Activated CD4-positive, CD25-positive, alpha-beta regulatory T cell treated with anti-CD3 and anti-CD28 coated beads, Interleukin-2, amount 50 U/mL, for 24 hours (primary cell): ENCODE data around the gene UGT1A6.
A peak's percentile ranks its signal among the peaks of the same experiment; 100 is the strongest.
"Not testable (repeated sequence)": the region's sequence is repeated elsewhere in the genome, so short reads cannot be mapped to it uniquely, and the experiment has no call there.

ENCODE experiments used
- ATAC-seq, 2 donors: fragments of 150-1000 bp; cut with Tn5 transposase; one replicate each; pipeline ENCODE4 v1.10.0; 2021; ENCODE audit warnings: mild to moderate bottlenecking in 1 of 2, moderate library complexity in 1 of 2

Gene UGT1A6

DNA sequence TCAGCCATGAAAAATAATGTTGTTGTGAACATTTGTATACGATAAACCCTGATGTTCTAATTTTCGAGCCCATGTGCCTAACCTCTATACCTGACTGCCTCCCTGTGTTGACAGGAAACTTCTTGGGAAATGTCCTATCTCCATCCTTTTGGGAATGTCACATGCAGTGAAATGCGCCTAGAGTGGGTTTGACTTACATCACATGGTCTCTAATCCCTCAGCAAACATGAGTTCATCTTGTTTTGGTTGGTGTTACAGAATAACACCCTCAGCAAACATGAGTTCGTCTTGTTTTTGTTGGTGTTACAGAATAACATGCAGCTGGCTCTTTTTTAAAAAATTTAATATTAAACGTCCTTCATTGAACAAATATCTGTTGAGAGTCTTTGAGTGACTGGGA, 4.3 kb upstream of the UGT1A6 start:
- ATAC-seq: no peak

DNA sequence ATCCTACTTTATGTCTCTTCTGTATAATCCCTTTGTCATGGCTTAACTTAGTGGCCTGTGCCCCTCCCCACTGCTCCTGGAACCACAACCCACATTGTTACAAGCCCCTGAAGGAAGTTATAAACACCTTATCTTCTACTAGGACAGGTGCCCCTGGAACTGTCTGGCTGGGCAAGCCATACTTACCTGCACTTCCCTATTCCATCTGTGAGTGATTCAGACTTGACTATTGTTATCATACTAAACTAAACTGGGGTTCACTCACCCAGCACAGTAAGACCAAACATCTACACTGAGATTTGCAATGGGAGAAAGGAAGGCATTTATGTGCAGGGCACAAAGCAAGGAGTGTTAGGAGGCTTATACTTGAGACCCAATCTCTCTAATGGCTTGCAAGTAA, 3.7 kb upstream of the UGT1A6 start:
- ATAC-seq: no peak

DNA sequence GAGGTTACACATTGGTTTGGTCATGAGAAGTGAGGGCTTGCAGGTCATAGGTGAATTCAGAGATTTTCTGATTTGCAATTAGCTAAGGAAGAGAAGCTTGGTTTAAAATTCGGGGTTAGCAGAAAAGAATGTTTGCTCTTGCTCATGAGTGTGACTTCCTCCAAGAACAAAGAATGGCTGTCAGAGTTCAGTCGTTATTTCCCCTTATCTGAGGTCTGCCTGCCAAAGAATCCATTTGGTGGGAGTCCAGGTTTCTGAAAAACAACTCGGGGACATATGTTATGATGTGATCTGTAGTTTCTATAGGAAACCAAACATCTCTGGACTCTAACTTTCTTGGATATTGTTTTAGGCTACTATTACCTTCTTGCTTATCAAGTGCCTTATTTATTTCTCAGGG, 3.2 kb upstream of the UGT1A6 start:
- ATAC-seq: no peak

DNA sequence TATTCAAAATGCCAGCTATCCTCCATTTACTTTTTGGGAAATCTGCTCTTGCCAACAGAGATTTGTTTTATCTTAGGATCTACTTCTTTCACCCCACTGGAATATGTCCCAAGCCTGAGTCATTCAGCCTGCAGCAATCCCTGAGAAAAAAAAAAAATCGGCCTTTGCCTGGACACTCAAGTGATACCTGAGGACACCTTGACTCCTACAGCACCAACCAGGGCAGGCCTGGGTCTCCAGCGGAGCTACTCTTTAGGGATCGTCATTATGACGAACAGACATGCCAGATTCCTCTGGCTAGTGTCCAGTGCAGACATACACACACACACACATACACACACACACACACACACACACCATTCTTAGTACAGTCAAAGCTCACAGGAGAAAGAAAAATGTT, 2.2 kb upstream of the UGT1A6 start:
- no peak for ATAC-seq

DNA sequence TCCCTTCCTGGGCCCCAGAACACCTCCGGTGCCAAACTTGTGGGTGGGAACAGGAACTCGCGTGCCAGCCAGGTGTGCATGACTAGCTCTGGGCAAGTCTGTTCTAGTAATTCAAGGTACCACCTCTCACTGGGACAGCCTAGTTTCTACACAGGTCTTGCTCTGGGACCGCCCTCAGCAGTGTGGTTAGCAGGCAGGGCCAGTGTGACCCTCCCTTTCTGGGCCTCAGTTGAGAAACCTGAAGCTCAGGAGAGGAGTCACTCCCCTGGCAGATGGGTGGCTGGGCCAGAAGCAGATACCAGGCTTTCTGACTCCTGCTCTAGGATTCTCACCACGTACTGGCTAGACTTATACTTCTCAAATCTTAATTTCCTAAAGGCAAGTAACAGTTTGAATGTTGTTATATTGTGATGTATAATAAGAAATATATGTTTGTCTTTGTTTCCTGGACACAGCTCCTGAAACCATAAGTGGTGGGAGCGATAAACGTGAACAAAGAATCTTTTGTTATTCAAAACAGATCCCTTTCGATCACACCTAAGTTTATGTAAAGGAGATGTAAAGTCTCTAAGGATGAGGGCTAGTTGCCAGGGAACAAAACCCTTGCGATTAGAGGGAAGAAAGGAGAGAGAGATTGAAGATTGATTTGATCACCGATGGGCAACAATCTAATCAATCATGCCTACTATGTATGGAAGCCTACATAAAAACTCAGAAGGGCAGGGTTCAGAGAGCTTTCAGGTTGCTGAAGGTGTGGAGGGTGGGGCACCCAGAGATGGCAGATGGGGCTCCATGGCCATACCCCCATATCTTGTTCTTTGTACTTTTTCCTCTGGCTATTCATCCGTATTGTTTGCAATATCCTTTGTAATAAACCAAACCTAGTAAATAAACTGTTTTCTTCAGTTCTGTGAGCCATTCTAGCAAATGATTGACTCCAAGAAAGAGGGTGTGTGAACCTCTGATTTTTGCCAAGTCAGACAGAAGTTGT, 952 bp upstream of the UGT1A6 start:
- ATAC-seq: no peak

DNA sequence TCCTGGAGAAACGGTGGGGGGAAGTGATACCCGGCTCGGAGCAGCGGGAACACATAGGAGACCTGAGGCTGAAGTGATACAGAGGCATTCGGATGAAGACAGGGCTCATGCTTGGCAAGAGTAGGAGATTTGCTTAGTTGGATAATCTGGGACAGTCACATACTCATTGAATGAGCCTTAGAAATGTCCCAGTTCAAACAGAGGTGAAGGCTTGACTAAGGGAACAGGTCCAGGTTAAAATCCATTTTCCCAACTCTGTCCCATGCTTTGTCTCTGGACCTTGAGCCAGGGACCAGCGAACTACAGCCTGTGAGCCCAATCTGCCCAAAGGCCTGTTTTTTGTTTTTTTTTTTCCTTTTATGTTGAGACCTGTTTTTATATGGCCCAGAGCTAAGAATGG, 1.3 kb downstream of the UGT1A6 start:
- no peak for ATAC-seq

DNA sequence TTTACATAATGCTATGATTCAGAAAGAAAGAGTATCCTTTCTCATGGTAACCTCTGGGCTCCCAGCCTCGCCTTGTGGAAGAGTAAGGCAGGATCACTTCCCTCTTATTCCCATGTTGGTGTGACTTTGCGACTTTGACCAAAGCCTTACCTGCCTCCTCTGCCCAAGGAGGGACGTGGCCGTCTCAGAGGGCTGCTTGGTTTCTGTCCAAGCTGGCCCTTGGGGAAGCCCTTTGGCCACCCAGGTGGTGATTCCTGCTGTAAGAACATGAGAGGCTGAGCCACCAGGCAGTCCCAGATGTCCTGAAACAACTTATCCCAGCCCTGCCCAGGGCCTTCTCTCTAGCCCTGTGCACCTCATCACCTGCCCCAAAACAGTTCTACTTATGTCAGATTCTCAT, 6.0 kb downstream of the UGT1A6 start:
- no peak for ATAC-seq

DNA sequence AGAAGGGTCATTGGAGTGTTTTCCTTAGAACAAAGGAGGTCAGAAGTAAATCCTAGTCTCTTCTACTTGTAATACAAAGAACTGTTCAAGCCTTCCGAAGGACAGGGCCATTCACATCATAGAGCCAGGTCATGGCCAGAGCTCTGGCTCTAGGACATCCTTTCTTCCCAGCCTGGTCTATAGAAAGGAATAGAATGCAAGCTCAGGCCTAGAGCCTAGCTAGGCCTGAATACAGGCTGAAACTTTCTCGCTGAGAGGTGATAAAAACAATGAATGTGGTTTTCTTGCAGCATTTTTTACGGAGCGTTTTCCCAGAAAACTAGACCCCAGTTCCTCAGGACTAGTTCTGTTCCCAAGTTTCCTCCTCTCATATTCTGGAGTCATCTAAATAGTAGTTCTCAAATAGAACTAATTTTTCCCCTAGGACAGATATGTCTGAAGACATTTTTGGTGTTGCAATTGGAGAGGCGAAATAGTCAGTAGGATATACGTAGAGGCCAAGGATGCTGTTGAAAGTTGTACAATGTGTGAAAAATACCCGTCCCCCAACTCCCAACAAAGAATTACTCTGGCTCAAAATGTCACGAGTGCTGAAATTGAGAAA, 6.8 kb downstream of the UGT1A6 start:
- no peak for ATAC-seq

DNA sequence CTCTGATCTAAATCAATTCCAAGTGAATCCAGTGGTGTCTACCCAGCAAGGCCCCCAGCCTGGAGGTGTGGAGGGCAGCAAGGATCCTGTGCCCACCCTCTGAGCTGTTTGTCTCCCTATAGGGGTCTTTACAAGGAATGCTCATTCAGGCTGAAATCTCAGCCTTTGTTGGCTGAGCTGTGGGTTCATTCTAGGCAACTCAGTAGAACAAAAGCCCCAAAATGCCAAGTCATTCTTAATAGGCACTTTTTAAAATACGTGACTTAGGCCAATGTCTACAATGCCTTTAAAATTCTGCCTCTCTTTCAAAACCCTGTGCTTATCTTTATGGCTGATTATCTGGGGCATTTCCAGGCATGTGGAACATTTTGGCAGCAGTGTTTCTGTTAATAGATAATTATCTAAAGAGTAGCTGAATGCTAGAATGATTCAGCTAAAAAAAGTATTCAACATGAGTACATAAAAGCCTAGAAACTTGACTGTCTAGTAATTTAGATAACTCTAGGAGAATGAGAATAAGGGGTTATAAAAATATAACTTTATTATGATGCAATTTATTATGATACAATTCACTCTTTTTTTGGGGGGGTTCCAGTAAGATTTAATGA, 7.4 kb downstream of the UGT1A6 start:
- no peak for ATAC-seq

DNA sequence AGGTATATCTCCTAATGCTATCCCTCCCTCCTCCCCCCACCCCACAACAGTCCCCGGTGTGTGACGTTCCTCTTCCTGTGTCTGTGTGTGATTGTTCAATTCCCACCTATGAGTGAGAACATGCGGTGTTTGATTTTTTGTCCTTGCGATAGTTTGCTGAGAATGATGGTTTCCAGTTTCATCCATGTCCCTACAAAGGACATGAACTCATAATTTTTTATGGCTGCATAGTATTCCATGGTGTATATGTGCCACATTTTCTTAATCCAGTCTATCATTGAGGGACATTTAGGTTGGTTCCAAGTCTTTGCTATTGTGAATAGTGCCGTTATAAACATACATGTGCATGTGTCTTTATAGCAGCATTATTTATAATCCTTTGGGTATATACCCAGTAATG, 8.2 kb downstream of the UGT1A6 start:
- ATAC-seq: not testable (repeated sequence)

DNA sequence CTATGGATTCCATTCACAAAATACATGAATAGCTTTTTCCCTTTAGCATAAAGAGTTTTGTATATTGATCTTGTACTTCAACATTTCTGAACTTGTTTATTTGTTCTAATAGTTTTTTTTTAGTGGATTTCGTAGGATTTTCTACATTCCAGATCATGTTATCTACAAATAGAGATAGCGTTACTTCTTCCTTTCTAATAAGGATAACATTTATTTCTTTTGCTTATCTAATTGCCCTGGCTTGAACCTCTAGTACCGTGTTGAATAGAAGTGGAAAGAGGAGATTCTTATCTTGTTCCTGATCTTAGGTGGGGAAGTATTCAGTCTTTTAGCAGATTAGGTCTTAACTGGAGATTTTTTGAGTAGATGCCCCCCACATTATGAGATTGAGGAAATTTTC, 9.5 kb downstream of the UGT1A6 start:
- no peak for ATAC-seq

DNA sequence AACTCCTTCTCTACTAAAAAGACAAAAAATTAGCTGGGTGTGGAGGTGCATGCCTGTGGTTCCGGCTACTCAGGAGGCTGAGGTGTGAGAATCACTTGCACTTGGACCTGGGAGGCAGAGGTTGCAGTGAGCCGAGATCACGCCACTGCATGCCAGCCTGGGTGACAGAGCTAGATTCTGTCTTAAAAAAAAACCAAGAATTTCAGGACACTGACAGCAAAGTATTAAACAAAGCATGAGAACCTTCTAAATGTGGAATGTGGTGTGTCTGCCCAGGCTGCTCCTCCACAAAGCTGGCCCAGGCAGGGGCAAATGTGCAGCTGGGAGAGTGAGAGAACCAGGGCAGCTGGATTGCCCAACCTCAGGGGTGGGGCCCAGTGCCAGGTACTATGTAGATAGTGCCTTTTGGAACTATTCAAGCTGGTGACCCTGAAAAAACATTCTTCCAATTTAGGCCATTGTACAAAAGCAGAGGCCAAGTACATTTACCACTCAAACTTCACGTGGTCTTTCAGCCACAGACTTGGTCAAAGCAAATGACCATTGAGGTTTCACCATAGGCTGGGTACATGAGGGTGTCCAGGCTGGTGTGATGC, 13.3 kb downstream of the UGT1A6 start:
- ATAC-seq: no peak

DNA sequence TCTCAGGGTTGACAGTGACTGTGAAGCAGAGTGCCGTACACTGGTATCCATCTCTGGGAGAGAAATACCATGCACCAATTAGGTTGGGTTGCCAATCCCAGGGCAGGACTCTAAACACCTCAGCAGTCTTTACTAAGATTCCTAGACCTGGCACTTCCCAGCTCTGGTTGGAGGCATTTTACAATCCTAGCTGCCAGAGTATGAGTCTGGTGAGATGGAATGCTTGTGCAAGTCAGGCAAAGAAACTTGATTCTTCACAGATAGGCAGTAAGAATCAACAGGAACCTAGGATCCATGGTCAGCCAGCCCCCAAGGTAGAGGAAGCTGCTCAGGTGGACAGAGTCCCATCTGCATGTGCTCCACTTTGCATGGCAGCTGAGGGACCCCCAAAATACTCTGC, 14.0 kb downstream of the UGT1A6 start:
- no peak for ATAC-seq

DNA sequence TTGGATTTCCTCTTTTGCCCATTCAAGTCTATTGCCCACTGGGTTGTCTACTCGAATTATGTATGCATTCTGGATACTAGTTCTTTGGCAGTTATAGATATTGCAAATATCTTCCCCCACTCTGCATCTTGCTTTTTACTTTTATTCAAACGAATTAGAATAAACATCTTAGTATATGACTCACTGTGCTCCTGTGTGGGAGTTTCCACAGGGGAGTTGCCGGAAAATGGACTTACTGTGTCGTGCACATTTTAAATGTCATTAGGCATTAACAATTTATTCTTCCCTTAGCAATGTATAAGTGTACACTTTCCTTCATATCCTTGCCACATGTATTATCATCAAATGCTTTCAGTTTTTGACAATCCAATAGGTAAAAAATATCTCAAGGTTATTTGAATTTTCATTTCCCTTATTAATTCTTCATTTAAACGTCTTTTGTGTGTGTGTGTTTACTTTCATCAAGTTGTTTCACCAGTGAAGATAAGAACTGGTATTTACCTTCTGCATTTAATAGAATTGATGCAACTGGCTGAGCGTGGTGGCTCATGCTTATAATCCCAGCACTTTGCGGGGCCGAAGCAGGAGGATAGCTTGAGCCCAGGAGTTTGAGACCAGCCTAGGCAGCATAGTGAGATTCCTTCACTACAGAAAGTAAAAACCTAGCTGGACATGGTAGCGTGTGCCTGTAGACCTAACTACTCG, 15.4 kb downstream of the UGT1A6 start:
- no peak for ATAC-seq

DNA sequence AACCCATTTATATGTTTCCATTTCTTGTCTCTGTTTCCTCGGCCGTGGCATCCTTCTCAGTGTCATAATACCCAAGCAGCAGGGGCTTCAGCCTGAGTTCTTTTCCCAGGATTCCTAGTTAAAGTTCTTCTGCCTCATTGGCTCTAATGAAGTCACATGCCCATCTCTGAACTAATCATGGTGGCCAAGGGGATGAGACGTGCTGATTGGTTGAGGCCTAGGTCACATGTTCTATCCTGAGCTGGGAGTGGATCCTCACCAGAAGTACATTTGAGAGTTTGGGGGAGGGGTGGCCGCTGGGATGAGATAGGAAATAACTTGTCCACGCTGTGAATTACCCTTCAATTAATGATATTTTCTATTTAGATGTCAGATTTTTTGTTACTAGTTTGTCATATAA, 16.3 kb downstream of the UGT1A6 start:
- ATAC-seq: no peak

DNA sequence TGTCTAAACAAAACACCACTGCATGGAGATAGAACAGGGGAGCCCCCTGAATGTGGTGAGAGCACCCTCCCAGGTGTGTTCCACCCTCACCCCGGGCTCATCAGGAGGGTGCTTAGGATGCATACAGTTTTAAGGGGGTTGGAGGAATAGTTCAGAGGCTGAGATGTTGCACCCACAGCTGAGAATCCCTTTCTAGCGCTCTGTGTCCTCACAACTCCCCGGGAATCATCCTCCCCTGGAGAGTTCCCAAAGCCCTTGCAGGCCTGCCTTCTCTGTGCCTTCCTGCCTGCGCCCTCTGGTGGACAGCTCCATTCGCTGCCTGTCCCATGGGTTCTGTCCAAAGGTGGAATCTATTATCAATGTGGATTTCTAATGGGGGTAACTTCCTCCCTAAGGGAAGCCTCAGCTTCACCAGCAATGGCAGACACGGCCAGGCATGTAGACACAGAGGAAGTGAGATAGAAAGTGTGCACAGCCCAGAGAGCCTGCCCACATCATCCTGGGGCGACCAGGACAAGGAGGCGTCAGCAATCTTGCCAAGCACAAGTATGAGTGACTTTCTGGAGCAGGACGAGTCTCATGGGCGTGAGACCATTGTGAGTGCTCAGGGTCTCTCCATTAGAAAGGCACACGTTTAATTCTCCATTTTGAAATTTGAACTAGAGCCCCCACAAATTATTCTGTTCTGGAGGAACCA, 18.8 kb downstream of the UGT1A6 start:
- ATAC-seq: peak in 1 of 2 donors; percentile 35

DNA sequence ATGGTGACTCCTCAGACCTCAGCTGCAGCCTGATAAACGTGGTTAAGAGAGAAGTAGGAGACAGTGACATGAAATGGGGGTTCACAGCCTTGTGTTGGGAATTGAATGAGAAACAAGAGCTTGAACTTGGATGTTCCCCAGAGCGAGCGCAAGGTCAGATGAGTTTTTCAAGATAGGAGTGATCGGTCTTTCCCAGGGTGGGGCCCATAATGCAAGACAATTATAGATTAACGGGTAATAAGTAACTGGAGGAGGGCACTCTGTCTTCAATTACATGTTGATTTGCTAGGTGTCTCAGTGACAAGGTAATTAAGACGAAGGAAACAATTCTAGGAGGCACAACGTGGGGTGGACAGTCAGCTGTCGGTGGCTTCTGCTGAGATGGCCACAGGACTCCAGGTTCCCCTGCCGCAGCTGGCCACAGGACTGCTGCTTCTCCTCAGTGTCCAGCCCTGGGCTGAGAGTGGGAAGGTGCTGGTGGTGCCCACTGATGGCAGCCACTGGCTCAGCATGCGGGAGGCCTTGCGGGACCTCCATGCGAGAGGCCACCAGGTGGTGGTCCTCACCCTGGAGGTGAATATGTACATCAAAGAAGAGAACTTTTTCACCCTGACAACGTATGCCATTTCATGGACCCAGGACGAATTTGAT, 20.0 kb downstream of the UGT1A6 start, which contains the start of gene UGT1A5:
Gene UGT1A5 (plus strand): TSS at position 297 of the 651 bp plus-strand sequence. CDS start 85 bp downstream, at position 382.
- ATAC-seq: no peak

DNA sequence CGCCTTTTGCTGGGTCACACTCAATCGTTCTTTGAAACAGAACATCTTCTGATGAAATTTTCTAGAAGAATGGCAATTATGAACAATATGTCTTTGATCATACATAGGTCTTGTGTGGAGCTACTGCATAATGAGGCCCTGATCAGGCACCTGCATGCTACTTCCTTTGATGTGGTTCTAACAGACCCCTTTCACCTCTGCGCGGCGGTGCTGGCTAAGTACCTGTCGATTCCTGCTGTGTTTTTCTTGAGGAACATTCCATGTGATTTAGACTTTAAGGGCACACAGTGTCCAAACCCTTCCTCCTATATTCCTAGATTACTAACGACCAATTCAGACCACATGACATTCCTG, 20.5 kb downstream of the UGT1A6 start:
- ATAC-seq: no peak

DNA sequence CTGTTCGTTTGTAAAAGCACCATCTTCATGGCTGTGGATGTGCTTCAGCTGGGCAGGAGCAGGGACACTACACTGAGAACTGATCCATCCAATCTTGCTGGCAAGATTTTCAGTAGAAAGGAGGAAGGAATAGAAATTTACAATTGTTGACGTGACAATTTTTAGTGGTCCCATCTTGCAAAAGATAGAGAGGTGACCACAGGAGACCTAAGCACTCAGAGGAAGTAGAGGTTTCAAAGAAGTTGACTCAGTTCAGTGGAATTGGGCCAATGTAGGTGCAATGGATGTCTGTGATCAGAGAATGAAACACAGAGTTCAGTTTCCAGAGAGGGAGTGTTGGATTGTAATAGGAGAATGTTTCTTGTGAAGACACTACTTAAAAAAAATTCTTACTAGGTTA, 21.4 kb downstream of the UGT1A6 start:
- ATAC-seq: no peak

DNA sequence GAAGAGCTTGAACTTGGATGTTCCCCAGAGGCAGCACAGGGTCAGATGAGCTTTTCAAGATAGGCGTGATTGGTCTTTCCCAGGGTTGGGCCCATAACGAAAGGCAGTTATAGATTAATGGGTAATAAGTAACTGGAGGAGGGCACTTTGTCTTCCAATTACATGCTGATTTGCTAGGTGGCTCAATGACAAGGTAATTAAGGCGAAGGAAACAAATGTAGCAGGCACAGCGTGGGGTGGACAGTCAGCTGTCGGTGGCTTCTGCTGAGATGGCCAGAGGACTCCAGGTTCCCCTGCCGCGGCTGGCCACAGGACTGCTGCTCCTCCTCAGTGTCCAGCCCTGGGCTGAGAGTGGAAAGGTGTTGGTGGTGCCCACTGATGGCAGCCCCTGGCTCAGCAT, 25.9 kb downstream of the UGT1A6 start, which contains the start of gene UGT1A4:
Gene UGT1A4 (plus strand): TSS at position 185 of the 400 bp plus-strand sequence. CDS start 85 bp downstream, at position 270.
- no peak for ATAC-seq

DNA sequence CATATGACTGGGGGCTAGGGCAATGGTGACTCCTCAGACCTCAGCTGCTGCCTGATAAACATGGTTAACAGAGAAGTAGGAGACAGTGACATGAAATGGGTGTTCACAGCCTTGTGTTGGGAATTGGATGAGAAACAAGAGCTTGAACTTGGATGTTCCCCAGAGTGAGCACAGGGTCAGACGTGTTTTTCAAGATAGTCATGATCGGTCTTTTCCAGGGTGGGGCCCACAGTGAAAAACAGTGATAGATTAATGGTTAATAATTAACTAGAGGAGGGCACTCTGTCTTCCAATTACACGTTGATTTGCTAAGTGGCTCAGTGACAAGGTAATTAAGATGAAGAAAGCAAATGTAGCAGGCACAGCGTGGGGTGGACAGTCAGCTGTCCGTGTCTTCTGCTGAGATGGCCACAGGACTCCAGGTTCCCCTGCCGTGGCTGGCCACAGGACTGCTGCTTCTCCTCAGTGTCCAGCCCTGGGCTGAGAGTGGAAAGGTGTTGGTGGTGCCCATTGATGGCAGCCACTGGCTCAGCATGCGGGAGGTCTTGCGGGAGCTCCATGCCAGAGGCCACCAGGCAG, 36.1 kb downstream of the UGT1A6 start, which contains the start of gene UGT1A3:
Gene UGT1A3 (plus strand): TSS at position 320 of the 579 bp plus-strand sequence. CDS start 85 bp downstream, at position 405.
- ATAC-seq: no peak
